Measurements from ENCODE around the gene SPTLC1. TPM values are rescaled to one million over a fixed set of nuclear protein-coding genes. Genes with fewer than 3 reads are reported as not detected.

Gene SPTLC1
- total and polyA plus RNA-seq, 4 donors, result 22.7 to 52.2 (median 43.9) TPM

Other genes starting within 250 kb of the SPTLC1 start
- 1 to 10 TPM; 1.6 to 5.8 TPM for gene ROR2, start 165.2 kb downstream of the SPTLC1 start, total RNA-seq
- gene ROR2, start 165.2 kb downstream of the SPTLC1 start, polyA plus RNA-seq, result not detected
- gene IARS1, start 178.3 kb upstream of the SPTLC1 start, total RNA-seq, result 10 to 100 TPM; 71.7 to 82.1 TPM
- gene IARS1, start 178.3 kb upstream of the SPTLC1 start, polyA plus RNA-seq, result 10 to 100 TPM; 16.5 to 23.3 TPM
- gene NOL8, start 209.9 kb upstream of the SPTLC1 start, total RNA-seq, result 10 to 100 TPM; 29.7 to 43.1 TPM
- 10 to 100 TPM; 14.4 to 22.4 TPM for gene NOL8, start 209.9 kb upstream of the SPTLC1 start, polyA plus RNA-seq
- gene CENPP, start 210.5 kb upstream of the SPTLC1 start, total RNA-seq, result 10 to 100 TPM in 1 of 2 donors, 1 to 10 TPM in 1; 3.9 to 11.1 TPM
- gene CENPP, start 210.5 kb upstream of the SPTLC1 start, polyA plus RNA-seq, result 1 to 10 TPM in 1 of 2 donors, under 1 TPM in 1; 0.50 to 4.7 TPM

Data from aorta (tissue), 4 donors.